K562 (cell line): ENCODE measurements around the gene TNFRSF18. TPM values are rescaled to one million over a fixed set of nuclear protein-coding genes. Genes with fewer than 3 reads are reported as not detected.
A peak's percentile ranks its signal among the peaks of the same experiment; 100 is the strongest.

Source experiments
- EHMT2 ChIP-seq: fragments of 450-650 bp; IDR thresholded peaks from 2 replicates; pipeline ENCODE4 v1.6.1; 2018; ENCODE audit warnings: antibody characterized with exemption
- LEF1 ChIP-seq: fragments of 450-650 bp; IDR thresholded peaks from 2 replicates; pipeline ENCODE4 v1.6.1; 2016; ENCODE audit warnings: mild to moderate bottlenecking
- MYNN ChIP-seq, 2 experiments: sonication (generic); formaldehyde crosslinking in 1 of 2; IDR thresholded peaks; 2 replicates each; pipeline versions ENCODE4 v1.5.0 to v1.6.1; 2016 to 2020; ENCODE audit warnings: antibody characterized with exemption in 1 of 2, missing genetic modification reagents in 1 of 2
- NFIX ChIP-seq: fragments of 250-450 bp; sonication (Bioruptor Pico); IDR thresholded peaks from 2 replicates; pipeline ENCODE4 v1.4.0; 2020; ENCODE audit warnings: low read depth, mild to moderate bottlenecking, moderate library complexity
- NR2C1 ChIP-seq, 2 experiments: fragments of 450-650 bp; IDR thresholded peaks; 2 replicates each; pipeline ENCODE4 v1.6.1; 2017; ENCODE audit warnings: mild to moderate bottlenecking in 2 of 2, antibody characterized with exemption in 1 of 2, inconsistent platforms in 1 of 2, missing compliant biosample characterization in 1 of 2, missing genetic modification characterization in 1 of 2
- NRF1 ChIP-seq, 2 experiments: fragments of 450-650 bp; IDR thresholded peaks in 1 of 2; conservative IDR thresholded peaks in 1 of 2; 2 replicates each; pipeline ENCODE4 v1.6.1; 2014; ENCODE audit warnings: mild to moderate bottlenecking in 2 of 2
- POLR2A ChIP-seq: fragments of 450-650 bp; conservative IDR thresholded peaks from 2 replicates; pipeline ENCODE4 v1.6.1; 2016
- RBBP5 ChIP-seq: fragments of 200-600 bp; sonication (generic); IDR thresholded peaks from 2 replicates; pipeline ENCODE4 v1.6.1; 2012; ENCODE audit warnings: borderline replicate concordance, mild to moderate bottlenecking, low read length, control low read depth, inconsistent platforms; ENCODE audit not compliant: insufficient read depth, poor library complexity, severe bottlenecking
- RBM25 ChIP-seq: fragments of 200-400 bp; formaldehyde crosslinking; IDR thresholded peaks from 2 replicates; pipeline ENCODE4 v1.6.1; 2018; ENCODE audit warnings: low read length, low read depth, moderate library complexity; ENCODE audit not compliant: severe bottlenecking
- RCOR1 ChIP-seq, 2 experiments: IDR thresholded peaks; 2 replicates each; pipeline ENCODE4 v1.6.1; 2012; ENCODE audit warnings: low read depth in 2 of 2, low read length in 2 of 2, borderline replicate concordance in 1 of 2, improper control_type of control experiment in 1 of 2
- SMARCA4 ChIP-seq: fragments of 450-650 bp; IDR thresholded peaks from 2 replicates; pipeline ENCODE4 v1.6.1; 2016
- TAF1 ChIP-seq: IDR thresholded peaks from 2 replicates; pipeline ENCODE4 v1.6.1; 2011; ENCODE audit warnings: mild to moderate bottlenecking, low read length, moderate library complexity; ENCODE audit not compliant: insufficient read depth, control insufficient read depth, severe bottlenecking; ENCODE audit errors: extremely low read depth
- TBP ChIP-seq: optimal IDR thresholded peaks from 2 replicates; pipeline ENCODE3; 2011; ENCODE audit warnings: low read depth, low read length, improper control_type of control experiment
- ZBTB17 ChIP-seq: fragments of 450-650 bp; formaldehyde crosslinking; IDR thresholded peaks from 2 replicates; pipeline ENCODE4 v1.4.0; 2020; ENCODE audit warnings: mild to moderate bottlenecking
- ZNF217 ChIP-seq: sonication (generic); formaldehyde crosslinking; IDR thresholded peaks from 2 replicates; pipeline ENCODE4 v1.8.0; 2022; ENCODE audit warnings: mild to moderate bottlenecking, missing genetic modification reagents
- polyA plus RNA-seq, 8 experiments: library from polyadenylated mRNA; depleted of rRNA in 4 of 8; stranded (reverse) in 5 of 8; unstranded in 3 of 8; fragments of >200 nt; fragmentation: Nextera tagmentation in 2 of 8; fragmentation: Illumina TruSeq in 1 of 8; extraction: Ambion mirVana in 2 of 8; extraction: Trizol in 1 of 8; gene quantifications; 2 replicates each; pipeline versions ENCODE4 v1.2.1 to v1.2.3, GENCODE V29; 2011 to 2014; ENCODE audit warnings: inconsistent platforms in 1 of 8, missing spikeins in 1 of 8
- total RNA-seq, 7 experiments: library from RNA; depleted of rRNA in 6 of 7; stranded (reverse); fragments of >200 nt in 6 of 7; fragmentation: Illumina TruSeq in 2 of 7; extraction: Trizol in 2 of 7; gene quantifications; 2 replicates each; pipeline versions ENCODE4 v1.2.1 to v1.2.3, GENCODE V29; 2011 to 2021; ENCODE audit warnings: low replicate concordance in 1 of 7
- TF ChIP-seq, protein P1 (sequence below): fragments of 200-600 bp; sonication (generic); IDR thresholded peaks from one replicate; pipeline ENCODE4 v1.6.1; 2012; ENCODE audit warnings: mild to moderate bottlenecking, low read depth, low read length, inconsistent platforms

TNFRSF18 gene
- total and polyA plus RNA-seq, 9 of the 15 experiments (the other 6 are each of a cell fraction or from before 2014, with no cell fraction given) = 0.24 to 0.27 TPM; not detected in 7

DNA sequence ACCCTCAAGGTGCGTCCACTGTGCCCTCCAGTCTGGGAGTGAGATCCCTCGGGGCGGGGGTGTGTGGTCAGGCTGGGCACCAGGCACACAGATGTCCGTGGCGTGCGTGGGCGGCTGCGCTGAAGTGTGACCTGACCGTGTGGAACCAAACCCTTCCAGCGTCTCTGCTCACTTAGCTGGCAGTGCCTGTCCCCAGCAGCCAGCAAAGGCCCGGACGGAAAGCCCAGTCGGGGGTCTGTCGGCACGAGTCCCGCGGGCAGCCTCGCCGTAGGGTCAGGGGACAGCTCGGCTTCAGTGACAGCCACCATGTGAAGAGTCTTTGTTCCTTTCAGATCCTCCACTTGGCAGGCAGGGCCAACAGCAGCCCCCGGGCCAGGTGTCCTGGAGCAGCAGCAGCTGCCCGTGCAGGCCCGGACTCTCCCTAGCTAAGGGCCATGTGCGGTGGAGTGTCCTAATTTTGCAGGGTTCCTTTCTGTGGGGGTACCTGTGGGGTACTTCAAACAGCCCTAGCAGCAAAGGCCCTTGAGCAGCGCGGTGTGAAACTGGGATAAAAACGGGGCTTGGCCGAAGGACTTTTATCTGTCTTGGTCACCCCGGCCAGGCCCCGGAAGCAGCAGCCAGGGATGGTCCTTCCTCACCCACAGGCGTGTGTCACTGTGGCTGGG is 21.2 kb downstream of the TNFRSF18 start (continued):
- TF ChIP-seq, protein P1, sequence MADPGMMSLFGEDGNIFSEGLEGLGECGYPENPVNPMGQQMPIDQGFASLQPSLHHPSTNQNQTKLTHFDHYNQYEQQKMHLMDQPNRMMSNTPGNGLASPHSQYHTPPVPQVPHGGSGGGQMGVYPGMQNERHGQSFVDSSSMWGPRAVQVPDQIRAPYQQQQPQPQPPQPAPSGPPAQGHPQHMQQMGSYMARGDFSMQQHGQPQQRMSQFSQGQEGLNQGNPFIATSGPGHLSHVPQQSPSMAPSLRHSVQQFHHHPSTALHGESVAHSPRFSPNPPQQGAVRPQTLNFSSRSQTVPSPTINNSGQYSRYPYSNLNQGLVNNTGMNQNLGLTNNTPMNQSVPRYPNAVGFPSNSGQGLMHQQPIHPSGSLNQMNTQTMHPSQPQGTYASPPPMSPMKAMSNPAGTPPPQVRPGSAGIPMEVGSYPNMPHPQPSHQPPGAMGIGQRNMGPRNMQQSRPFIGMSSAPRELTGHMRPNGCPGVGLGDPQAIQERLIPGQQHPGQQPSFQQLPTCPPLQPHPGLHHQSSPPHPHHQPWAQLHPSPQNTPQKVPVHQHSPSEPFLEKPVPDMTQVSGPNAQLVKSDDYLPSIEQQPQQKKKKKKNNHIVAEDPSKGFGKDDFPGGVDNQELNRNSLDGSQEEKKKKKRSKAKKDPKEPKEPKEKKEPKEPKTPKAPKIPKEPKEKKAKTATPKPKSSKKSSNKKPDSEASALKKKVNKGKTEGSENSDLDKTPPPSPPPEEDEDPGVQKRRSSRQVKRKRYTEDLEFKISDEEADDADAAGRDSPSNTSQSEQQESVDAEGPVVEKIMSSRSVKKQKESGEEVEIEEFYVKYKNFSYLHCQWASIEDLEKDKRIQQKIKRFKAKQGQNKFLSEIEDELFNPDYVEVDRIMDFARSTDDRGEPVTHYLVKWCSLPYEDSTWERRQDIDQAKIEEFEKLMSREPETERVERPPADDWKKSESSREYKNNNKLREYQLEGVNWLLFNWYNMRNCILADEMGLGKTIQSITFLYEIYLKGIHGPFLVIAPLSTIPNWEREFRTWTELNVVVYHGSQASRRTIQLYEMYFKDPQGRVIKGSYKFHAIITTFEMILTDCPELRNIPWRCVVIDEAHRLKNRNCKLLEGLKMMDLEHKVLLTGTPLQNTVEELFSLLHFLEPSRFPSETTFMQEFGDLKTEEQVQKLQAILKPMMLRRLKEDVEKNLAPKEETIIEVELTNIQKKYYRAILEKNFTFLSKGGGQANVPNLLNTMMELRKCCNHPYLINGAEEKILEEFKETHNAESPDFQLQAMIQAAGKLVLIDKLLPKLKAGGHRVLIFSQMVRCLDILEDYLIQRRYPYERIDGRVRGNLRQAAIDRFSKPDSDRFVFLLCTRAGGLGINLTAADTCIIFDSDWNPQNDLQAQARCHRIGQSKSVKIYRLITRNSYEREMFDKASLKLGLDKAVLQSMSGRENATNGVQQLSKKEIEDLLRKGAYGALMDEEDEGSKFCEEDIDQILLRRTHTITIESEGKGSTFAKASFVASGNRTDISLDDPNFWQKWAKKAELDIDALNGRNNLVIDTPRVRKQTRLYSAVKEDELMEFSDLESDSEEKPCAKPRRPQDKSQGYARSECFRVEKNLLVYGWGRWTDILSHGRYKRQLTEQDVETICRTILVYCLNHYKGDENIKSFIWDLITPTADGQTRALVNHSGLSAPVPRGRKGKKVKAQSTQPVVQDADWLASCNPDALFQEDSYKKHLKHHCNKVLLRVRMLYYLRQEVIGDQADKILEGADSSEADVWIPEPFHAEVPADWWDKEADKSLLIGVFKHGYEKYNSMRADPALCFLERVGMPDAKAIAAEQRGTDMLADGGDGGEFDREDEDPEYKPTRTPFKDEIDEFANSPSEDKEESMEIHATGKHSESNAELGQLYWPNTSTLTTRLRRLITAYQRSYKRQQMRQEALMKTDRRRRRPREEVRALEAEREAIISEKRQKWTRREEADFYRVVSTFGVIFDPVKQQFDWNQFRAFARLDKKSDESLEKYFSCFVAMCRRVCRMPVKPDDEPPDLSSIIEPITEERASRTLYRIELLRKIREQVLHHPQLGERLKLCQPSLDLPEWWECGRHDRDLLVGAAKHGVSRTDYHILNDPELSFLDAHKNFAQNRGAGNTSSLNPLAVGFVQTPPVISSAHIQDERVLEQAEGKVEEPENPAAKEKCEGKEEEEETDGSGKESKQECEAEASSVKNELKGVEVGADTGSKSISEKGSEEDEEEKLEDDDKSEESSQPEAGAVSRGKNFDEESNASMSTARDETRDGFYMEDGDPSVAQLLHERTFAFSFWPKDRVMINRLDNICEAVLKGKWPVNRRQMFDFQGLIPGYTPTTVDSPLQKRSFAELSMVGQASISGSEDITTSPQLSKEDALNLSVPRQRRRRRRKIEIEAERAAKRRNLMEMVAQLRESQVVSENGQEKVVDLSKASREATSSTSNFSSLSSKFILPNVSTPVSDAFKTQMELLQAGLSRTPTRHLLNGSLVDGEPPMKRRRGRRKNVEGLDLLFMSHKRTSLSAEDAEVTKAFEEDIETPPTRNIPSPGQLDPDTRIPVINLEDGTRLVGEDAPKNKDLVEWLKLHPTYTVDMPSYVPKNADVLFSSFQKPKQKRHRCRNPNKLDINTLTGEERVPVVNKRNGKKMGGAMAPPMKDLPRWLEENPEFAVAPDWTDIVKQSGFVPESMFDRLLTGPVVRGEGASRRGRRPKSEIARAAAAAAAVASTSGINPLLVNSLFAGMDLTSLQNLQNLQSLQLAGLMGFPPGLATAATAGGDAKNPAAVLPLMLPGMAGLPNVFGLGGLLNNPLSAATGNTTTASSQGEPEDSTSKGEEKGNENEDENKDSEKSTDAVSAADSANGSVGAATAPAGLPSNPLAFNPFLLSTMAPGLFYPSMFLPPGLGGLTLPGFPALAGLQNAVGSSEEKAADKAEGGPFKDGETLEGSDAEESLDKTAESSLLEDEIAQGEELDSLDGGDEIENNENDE = no peak
- peak; percentile 24 for TF ChIP-seq TBP
- 0 out of 2 replicates have a peak, but pooled peaks have one; percentile 41 for TF ChIP-seq POLR2A
- TF ChIP-seq ZNF217 (CRISPR knock-in tag) = no peak
- TF ChIP-seq SMARCA4 = peak; percentile 78; the same call in 1 of the 2 replicates
- TF ChIP-seq RCOR1 (IDR thresholded peaks at IDR 0.05; ENCODE audit: borderline replicate concordance in 1 of 2, low read depth in 2 of 2, low read length in 2 of 2) = peak in 1 of 2 experiments; percentile 84; a peak in 2 of 4 replicates
- no peak for TF ChIP-seq NR2C1 (IDR thresholded peaks at IDR 0.05)
- no peak; the same call in 1 of the 2 replicates for TF ChIP-seq NR2C1 (tag; IDR thresholded peaks at IDR 0.05)
- no peak for TF ChIP-seq EHMT2
- TF ChIP-seq TAF1 = peak; percentile 53
- TF ChIP-seq NRF1 (conservative IDR thresholded peaks at IDR 0.05 in 1 of 2, IDR thresholded peaks at IDR 0.05 in 1 of 2) = peak; percentile 44 to 59; a peak in 3 of 4 replicates
- TF ChIP-seq MYNN (IDR thresholded peaks at IDR 0.05) = peak; percentile 99
- peak; percentile 92 for TF ChIP-seq MYNN (CRISPR knock-in tag; IDR thresholded peaks at IDR 0.05)
- TF ChIP-seq RBBP5 = peak; percentile 39
- TF ChIP-seq RBM25 = no peak
- no peak for TF ChIP-seq NFIX (CRISPR knock-in tag)
- no peak for TF ChIP-seq ZBTB17 (CRISPR knock-in tag)
- TF ChIP-seq LEF1 = 0 out of 2 replicates have a peak, but pooled peaks have one; percentile 32
